Measurements from ENCODE around the gene AP1G1.
"Not testable (repeated sequence)": the region's sequence is repeated elsewhere in the genome, so short reads cannot be mapped to it uniquely, and the experiment has no call there.

AP1G1 gene

DNA sequence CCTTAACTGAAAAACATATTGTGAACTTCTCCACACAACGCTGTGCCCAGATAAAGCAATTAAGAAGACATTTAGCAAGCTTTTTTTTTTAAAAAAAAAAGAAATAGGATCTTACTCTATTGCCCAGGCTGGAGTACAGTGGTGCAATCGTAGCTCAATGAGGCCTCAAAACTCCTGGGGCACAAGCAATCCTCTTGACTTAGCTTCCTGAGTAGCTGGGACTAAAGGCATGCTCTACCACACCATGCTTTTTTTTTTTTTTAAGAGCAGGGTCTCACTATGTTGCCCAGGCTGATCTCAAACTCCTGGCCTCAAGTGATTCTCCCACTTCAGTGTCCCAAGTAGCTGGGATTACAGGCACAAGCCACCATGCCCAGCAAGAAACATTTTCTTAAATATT is 20.1 kb downstream of the AP1G1 start:
- Histone ChIP-seq H3K36me3 (ENCODE audit: control insufficient read depth in 1 of 2, insufficient read depth in 2 of 2, low read length in 2 of 2) (peaks cover 5 to 27% of the 10 kb centered on the region in 2 donors), H3K4me3 (ENCODE audit: low read depth in 1 of 2, low read length in 2 of 2) (no peak overlapping the region), H3K4me1 (ENCODE audit: control insufficient read depth in 1 of 2, insufficient read depth in 2 of 2, low read length in 2 of 2) (peaks cover 0 to 5% of the 10 kb centered on the region in 2 donors), H3K27me3 (ENCODE audit: control insufficient read depth in 1 of 2, insufficient read depth in 2 of 2, low read length in 2 of 2) (no peaks in the 10 kb centered on the region), H3K9me3 (ENCODE audit: control insufficient read depth in 1 of 2, low read length in 2 of 2) (no peaks in the 10 kb centered on the region), H3K9ac (ENCODE audit: low read depth in 1 of 2, low read length in 2 of 2) (no peak overlapping the region), H3K27ac (ENCODE audit: low read depth, low read length) (no peak overlapping the region)

- not testable (repeated sequence) for H3K4me1 ChIP-seq (ENCODE audit: control insufficient read depth in 1 of 2, insufficient read depth in 2 of 2, low read length in 2 of 2); H3K9me3 ChIP-seq (ENCODE audit: control insufficient read depth in 1 of 2, low read length in 2 of 2); H3K9ac ChIP-seq (ENCODE audit: low read depth in 1 of 2, low read length in 2 of 2); H3K4me3 ChIP-seq (ENCODE audit: low read depth in 1 of 2, low read length in 2 of 2); H3K27me3 ChIP-seq (ENCODE audit: control insufficient read depth in 1 of 2, insufficient read depth in 2 of 2, low read length in 2 of 2); H3K27ac ChIP-seq (ENCODE audit: low read depth, low read length)
- peaks cover 5 to 34% of the 10 kb centered on the region in 2 donors for H3K36me3 ChIP-seq (ENCODE audit: control insufficient read depth in 1 of 2, insufficient read depth in 2 of 2, low read length in 2 of 2)
These were observed 23.5 kb downstream of the AP1G1 start for GRCh38 chr16:71785143-71785542.

GRCh38 chr16:71784093-71784492 is 24.5 kb downstream of the AP1G1 start:
- Histone ChIP-seq H3K9me3 (ENCODE audit: control insufficient read depth in 1 of 2, low read length in 2 of 2) (no peaks in the 10 kb centered on the region), H3K9ac (ENCODE audit: low read depth in 1 of 2, low read length in 2 of 2) (no peak overlapping the region), H3K36me3 (ENCODE audit: control insufficient read depth in 1 of 2, insufficient read depth in 2 of 2, low read length in 2 of 2) (peaks cover 3 to 32% of the 10 kb centered on the region in 2 donors), H3K27ac (ENCODE audit: low read depth, low read length) (no peak overlapping the region), H3K27me3 (ENCODE audit: control insufficient read depth in 1 of 2, insufficient read depth in 2 of 2, low read length in 2 of 2) (no peaks in the 10 kb centered on the region), H3K4me3 (ENCODE audit: low read depth in 1 of 2, low read length in 2 of 2) (no peak overlapping the region), H3K4me1 (ENCODE audit: control insufficient read depth in 1 of 2, insufficient read depth in 2 of 2, low read length in 2 of 2) (no peaks in the 10 kb centered on the region)

GRCh38 chr16:71781741-71782140 is 26.9 kb downstream of the AP1G1 start:
- no peak overlapping the region for H3K4me3 ChIP-seq (ENCODE audit: low read depth in 1 of 2, low read length in 2 of 2)
- peaks cover 2 to 23% of the 10 kb centered on the region in 2 donors for H3K36me3 ChIP-seq (ENCODE audit: control insufficient read depth in 1 of 2, insufficient read depth in 2 of 2, low read length in 2 of 2)
- H3K4me1 ChIP-seq (ENCODE audit: control insufficient read depth in 1 of 2, insufficient read depth in 2 of 2, low read length in 2 of 2): no peaks in the 10 kb centered on the region
- no peaks in the 10 kb centered on the region for H3K9me3 ChIP-seq (ENCODE audit: control insufficient read depth in 1 of 2, low read length in 2 of 2)
- no peaks in the 10 kb centered on the region for H3K27me3 ChIP-seq (ENCODE audit: control insufficient read depth in 1 of 2, insufficient read depth in 2 of 2, low read length in 2 of 2)
- no peak overlapping the region for H3K27ac ChIP-seq (ENCODE audit: low read depth, low read length)
- H3K9ac ChIP-seq (ENCODE audit: low read depth in 1 of 2, low read length in 2 of 2): no peak overlapping the region

- H3K9ac ChIP-seq (ENCODE audit: low read depth in 1 of 2, low read length in 2 of 2): no peak overlapping the region
- no peak overlapping the region for H3K27ac ChIP-seq (ENCODE audit: low read depth, low read length)
- H3K9me3 ChIP-seq (ENCODE audit: control insufficient read depth in 1 of 2, low read length in 2 of 2): no peaks in the 10 kb centered on the region
- no peaks in the 10 kb centered on the region for H3K4me1 ChIP-seq (ENCODE audit: control insufficient read depth in 1 of 2, insufficient read depth in 2 of 2, low read length in 2 of 2)
- H3K27me3 ChIP-seq (ENCODE audit: control insufficient read depth in 1 of 2, insufficient read depth in 2 of 2, low read length in 2 of 2): no peaks in the 10 kb centered on the region
- peaks cover 2 to 21% of the 10 kb centered on the region in 2 donors for H3K36me3 ChIP-seq (ENCODE audit: control insufficient read depth in 1 of 2, insufficient read depth in 2 of 2, low read length in 2 of 2)
- no peak overlapping the region for H3K4me3 ChIP-seq (ENCODE audit: low read depth in 1 of 2, low read length in 2 of 2)
These were observed 28.0 kb downstream of the AP1G1 start for GRCh38 chr16:71780521-71781089.

GRCh38 chr16:71778780-71779179 is 29.9 kb downstream of the AP1G1 start:
- H3K4me3 ChIP-seq (ENCODE audit: low read depth in 1 of 2, low read length in 2 of 2): no peak overlapping the region

DNA sequence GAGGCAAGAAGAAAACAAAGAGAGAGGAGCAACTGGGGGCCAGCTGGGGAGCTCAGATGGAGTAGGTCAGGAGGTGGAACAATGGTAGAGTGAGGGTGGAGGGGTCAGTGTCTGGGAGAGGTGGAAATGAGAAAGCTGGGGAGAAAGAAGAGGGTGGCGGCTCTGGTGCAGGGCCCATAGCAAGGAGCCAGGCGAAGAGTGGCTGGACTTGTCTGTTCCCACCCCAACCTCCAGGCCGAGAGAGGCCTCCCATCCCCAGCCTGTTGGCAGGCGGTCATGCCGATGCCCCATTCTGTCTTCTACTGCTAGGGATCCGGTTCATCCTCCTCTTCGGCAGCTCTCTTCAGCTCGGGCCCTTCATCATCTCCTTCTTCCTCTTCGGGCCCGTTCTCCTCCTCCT is 31.3 kb downstream of the AP1G1 start:
- no peaks in the 10 kb centered on the region for H3K27me3 ChIP-seq (ENCODE audit: control insufficient read depth in 1 of 2, insufficient read depth in 2 of 2, low read length in 2 of 2)
- no peak overlapping the region for H3K27ac ChIP-seq (ENCODE audit: low read depth, low read length)
- H3K9me3 ChIP-seq (ENCODE audit: control insufficient read depth in 1 of 2, low read length in 2 of 2): no peaks in the 10 kb centered on the region
- H3K9ac ChIP-seq (ENCODE audit: low read depth in 1 of 2, low read length in 2 of 2): no peak overlapping the region
- no peaks in the 10 kb centered on the region for H3K4me1 ChIP-seq (ENCODE audit: control insufficient read depth in 1 of 2, insufficient read depth in 2 of 2, low read length in 2 of 2)
- H3K36me3 ChIP-seq (ENCODE audit: control insufficient read depth in 1 of 2, insufficient read depth in 2 of 2, low read length in 2 of 2): peaks cover 9 to 28% of the 10 kb centered on the region in 2 donors
- no peak overlapping the region for H3K4me3 ChIP-seq (ENCODE audit: low read depth in 1 of 2, low read length in 2 of 2)

More at GRCh38 chr16:71778780-71779179, 29.9 kb downstream of the AP1G1 start:
- H3K9ac ChIP-seq (ENCODE audit: low read depth in 1 of 2, low read length in 2 of 2): no peak overlapping the region
- no peak overlapping the region for H3K27ac ChIP-seq (ENCODE audit: low read depth, low read length)
- no peaks in the 10 kb centered on the region for H3K4me1 ChIP-seq (ENCODE audit: control insufficient read depth in 1 of 2, insufficient read depth in 2 of 2, low read length in 2 of 2)
- H3K27me3 ChIP-seq (ENCODE audit: control insufficient read depth in 1 of 2, insufficient read depth in 2 of 2, low read length in 2 of 2): no peaks in the 10 kb centered on the region
- H3K9me3 ChIP-seq (ENCODE audit: control insufficient read depth in 1 of 2, low read length in 2 of 2): no peaks in the 10 kb centered on the region
- peaks cover 2 to 24% of the 10 kb centered on the region in 2 donors for H3K36me3 ChIP-seq (ENCODE audit: control insufficient read depth in 1 of 2, insufficient read depth in 2 of 2, low read length in 2 of 2)

GRCh38 chr16:71775949-71776348 is 32.7 kb downstream of the AP1G1 start:
- H3K36me3 ChIP-seq (ENCODE audit: control insufficient read depth in 1 of 2, insufficient read depth in 2 of 2, low read length in 2 of 2): peaks cover 9 to 27% of the 10 kb centered on the region in 2 donors
- H3K27ac ChIP-seq (ENCODE audit: low read depth, low read length): no peak overlapping the region
- H3K27me3 ChIP-seq (ENCODE audit: control insufficient read depth in 1 of 2, insufficient read depth in 2 of 2, low read length in 2 of 2): no peaks in the 10 kb centered on the region
- no peak overlapping the region for H3K4me3 ChIP-seq (ENCODE audit: low read depth in 1 of 2, low read length in 2 of 2)
- H3K4me1 ChIP-seq (ENCODE audit: control insufficient read depth in 1 of 2, insufficient read depth in 2 of 2, low read length in 2 of 2): no peaks in the 10 kb centered on the region
- no peak overlapping the region for H3K9ac ChIP-seq (ENCODE audit: low read depth in 1 of 2, low read length in 2 of 2)
- no peaks in the 10 kb centered on the region for H3K9me3 ChIP-seq (ENCODE audit: control insufficient read depth in 1 of 2, low read length in 2 of 2)

GRCh38 chr16:71771571-71771970 is 37.1 kb downstream of the AP1G1 start:
- no peak overlapping the region for H3K4me3 ChIP-seq (ENCODE audit: low read depth in 1 of 2, low read length in 2 of 2)
- H3K36me3 ChIP-seq (ENCODE audit: control insufficient read depth in 1 of 2, insufficient read depth in 2 of 2, low read length in 2 of 2): peaks cover 12 to 44% of the 10 kb centered on the region in 2 donors

GRCh38 chr16:71769222-71769621 is 39.4 kb downstream of the AP1G1 start:
- Histone ChIP-seq H3K9me3 (ENCODE audit: control insufficient read depth in 1 of 2, low read length in 2 of 2) (no peaks in the 10 kb centered on the region), H3K36me3 (ENCODE audit: control insufficient read depth in 1 of 2, insufficient read depth in 2 of 2, low read length in 2 of 2) (peaks cover 12 to 56% of the 10 kb centered on the region in 2 donors), H3K27ac (ENCODE audit: low read depth, low read length) (no peak overlapping the region), H3K27me3 (ENCODE audit: control insufficient read depth in 1 of 2, insufficient read depth in 2 of 2, low read length in 2 of 2) (no peaks in the 10 kb centered on the region), H3K9ac (ENCODE audit: low read depth in 1 of 2, low read length in 2 of 2) (no peak overlapping the region), H3K4me3 (ENCODE audit: low read depth in 1 of 2, low read length in 2 of 2) (no peak overlapping the region), H3K4me1 (ENCODE audit: control insufficient read depth in 1 of 2, insufficient read depth in 2 of 2, low read length in 2 of 2) (no peaks in the 10 kb centered on the region)

More at GRCh38 chr16:71771571-71771970, 37.1 kb downstream of the AP1G1 start:
- no peaks in the 10 kb centered on the region for H3K4me1 ChIP-seq (ENCODE audit: control insufficient read depth in 1 of 2, insufficient read depth in 2 of 2, low read length in 2 of 2)
- H3K27ac ChIP-seq (ENCODE audit: low read depth, low read length): no peak overlapping the region
- no peak overlapping the region for H3K9ac ChIP-seq (ENCODE audit: low read depth in 1 of 2, low read length in 2 of 2)
- H3K27me3 ChIP-seq (ENCODE audit: control insufficient read depth in 1 of 2, insufficient read depth in 2 of 2, low read length in 2 of 2): no peaks in the 10 kb centered on the region
- no peaks in the 10 kb centered on the region for H3K9me3 ChIP-seq (ENCODE audit: control insufficient read depth in 1 of 2, low read length in 2 of 2)
